OCI-LY3 (cell line): ENCODE results near the gene CYP46A1.
A peak's percentile ranks its signal among the peaks of the same experiment; 100 is the strongest.

Experiments used
- H2AFZ ChIP-seq: fragments of 200-600, 300-600 bp; shearing (Covaris generic); 2 replicates; pipeline ENCODE4 v1.6.0; 2014; ENCODE audit warnings: antibody characterized with exemption, low read depth, low read length
- H3K27ac ChIP-seq: fragments of 200-600, 300-600 bp; sonication (generic); 2 replicates; pipeline ENCODE4 v1.5.1; 2014; ENCODE audit warnings: mild to moderate bottlenecking, low read length, moderate library complexity, mixed read lengths
- H3K27me3 ChIP-seq: fragments of 200-600, 300-600 bp; sonication (generic); 2 replicates; pipeline ENCODE4 v1.6.1; 2014; ENCODE audit warnings: low read depth, low read length, mixed read lengths
- H3K36me3 ChIP-seq: fragments of 200-600, 300-600 bp; sonication (generic); replicated peaks from 2 replicates; pipeline ENCODE3; 2014; ENCODE audit warnings: low read depth, low read length, mixed read lengths
- H3K4me1 ChIP-seq: fragments of 300-600, 200-600 bp; sonication (generic); 2 replicates; pipeline ENCODE4 v1.6.1; 2014; ENCODE audit warnings: low read length, mixed read lengths
- H3K4me2 ChIP-seq: fragments of 200-600, 300-600 bp; sonication (generic); 2 replicates; pipeline ENCODE4 v1.6.1; 2014; ENCODE audit warnings: low read length, mixed read lengths
- H3K4me3 ChIP-seq: fragments of 300-600, 200-600 bp; sonication (generic); 2 replicates; pipeline ENCODE4 v1.5.1; 2014; ENCODE audit warnings: antibody characterized with exemption, mild to moderate bottlenecking, low read length, moderate library complexity
- H3K79me2 ChIP-seq: fragments of 300-600, 200-600 bp; shearing (Covaris generic); 2 replicates; pipeline ENCODE4 v1.6.1; 2014; ENCODE audit warnings: mild to moderate bottlenecking, low read length, mixed read lengths
- H3K9ac ChIP-seq: fragments of 300-600, 200-600 bp; shearing (Covaris generic); 2 replicates; pipeline ENCODE4 v1.6.0; 2014; ENCODE audit warnings: mild to moderate bottlenecking, low read length, moderate library complexity
- H3K9me3 ChIP-seq: fragments of 200-600, 300-600 bp; shearing (Covaris generic); 2 replicates; pipeline ENCODE4 v1.6.1; 2014; ENCODE audit warnings: low read length, mixed read lengths; ENCODE audit not compliant: insufficient read depth
- H4K20me1 ChIP-seq: fragments of 200-600, 300-600 bp; sonication (generic); 2 replicates; pipeline ENCODE4 v1.6.1; 2016; ENCODE audit warnings: low read length, mixed read lengths; ENCODE audit not compliant: insufficient read depth
- EZH2phosphoT487 ChIP-seq: fragments of 200-600 bp; shearing (Covaris generic); IDR thresholded peaks from 2 replicates; pipeline ENCODE4 v1.6.1; 2018; ENCODE audit warnings: antibody characterized with exemption, mixed run types, low read depth
- TF ChIP-seq, protein P1 (sequence below): fragments of 200-600, 300-600 bp; sonication (generic); IDR thresholded peaks from 2 replicates; pipeline ENCODE4 v1.5.1; 2014; ENCODE audit warnings: antibody characterized with exemption, low read length, low read depth

CYP46A1 gene

DNA sequence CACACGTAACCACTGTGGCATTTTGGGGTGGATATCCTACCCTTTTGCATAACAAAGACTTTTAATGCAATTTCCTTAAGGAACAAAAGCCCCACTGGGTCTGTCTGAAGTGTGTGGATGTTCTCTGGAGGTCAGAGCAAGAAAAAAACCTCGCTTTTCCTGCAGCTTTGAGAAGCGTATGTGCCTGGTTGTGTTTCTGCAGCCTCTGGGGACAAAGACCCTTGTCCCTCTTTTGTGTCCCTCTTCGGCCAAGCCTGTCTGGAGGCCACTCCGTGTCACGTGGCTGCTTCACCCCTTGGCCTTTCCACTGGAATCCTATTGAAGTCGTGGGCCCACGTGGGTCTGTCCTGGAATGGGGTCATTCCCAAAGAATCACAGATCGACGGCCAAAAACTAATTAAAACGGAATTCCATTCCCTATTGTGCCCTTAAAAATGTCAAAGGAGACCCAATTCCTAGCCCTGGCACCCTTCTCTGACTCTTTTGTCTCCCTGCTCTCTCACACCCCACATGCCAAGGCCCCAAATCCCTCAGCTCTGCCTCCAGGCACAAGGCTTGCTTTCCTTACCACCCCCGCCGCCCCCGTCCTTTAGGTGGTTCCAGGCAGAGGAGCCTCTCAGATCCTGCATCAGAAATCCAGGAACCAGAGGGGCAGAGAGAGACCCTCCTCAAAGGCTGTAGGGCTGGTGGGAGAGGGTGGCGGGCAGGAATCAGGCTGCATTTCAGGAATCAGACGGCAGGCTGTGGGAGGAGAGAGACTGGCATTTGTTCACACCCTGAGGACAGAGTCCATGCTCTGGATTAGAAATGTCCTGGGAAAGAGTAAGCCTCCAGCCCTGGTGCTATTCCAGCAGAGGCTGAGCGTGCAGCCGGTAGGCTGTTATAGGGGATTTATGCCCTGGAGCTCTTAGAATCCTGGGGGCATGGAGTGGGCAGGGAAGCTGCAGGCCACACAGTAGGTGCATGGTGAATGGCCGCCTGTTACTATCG is 12.6 kb upstream of the CYP46A1 start:
- H4K20me1 ChIP-seq: no peaks in the 10 kb centered on the region
- peaks cover 28% of the 10 kb centered on the region for H3K4me1 ChIP-seq
- no peaks in the 10 kb centered on the region for H3K9me3 ChIP-seq
- H3K27ac ChIP-seq: no peak overlapping the region
- TF ChIP-seq EZH2phosphoT487: no peak
- TF ChIP-seq, protein P1, sequence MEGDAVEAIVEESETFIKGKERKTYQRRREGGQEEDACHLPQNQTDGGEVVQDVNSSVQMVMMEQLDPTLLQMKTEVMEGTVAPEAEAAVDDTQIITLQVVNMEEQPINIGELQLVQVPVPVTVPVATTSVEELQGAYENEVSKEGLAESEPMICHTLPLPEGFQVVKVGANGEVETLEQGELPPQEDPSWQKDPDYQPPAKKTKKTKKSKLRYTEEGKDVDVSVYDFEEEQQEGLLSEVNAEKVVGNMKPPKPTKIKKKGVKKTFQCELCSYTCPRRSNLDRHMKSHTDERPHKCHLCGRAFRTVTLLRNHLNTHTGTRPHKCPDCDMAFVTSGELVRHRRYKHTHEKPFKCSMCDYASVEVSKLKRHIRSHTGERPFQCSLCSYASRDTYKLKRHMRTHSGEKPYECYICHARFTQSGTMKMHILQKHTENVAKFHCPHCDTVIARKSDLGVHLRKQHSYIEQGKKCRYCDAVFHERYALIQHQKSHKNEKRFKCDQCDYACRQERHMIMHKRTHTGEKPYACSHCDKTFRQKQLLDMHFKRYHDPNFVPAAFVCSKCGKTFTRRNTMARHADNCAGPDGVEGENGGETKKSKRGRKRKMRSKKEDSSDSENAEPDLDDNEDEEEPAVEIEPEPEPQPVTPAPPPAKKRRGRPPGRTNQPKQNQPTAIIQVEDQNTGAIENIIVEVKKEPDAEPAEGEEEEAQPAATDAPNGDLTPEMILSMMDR: no peak
- H3K79me2 ChIP-seq: no peaks in the 10 kb centered on the region
- no peaks in the 10 kb centered on the region for H3K27me3 ChIP-seq
- H2AFZ ChIP-seq: no peak overlapping the region
- no peak overlapping the region for H3K4me3 ChIP-seq
- no peak overlapping the region for H3K4me2 ChIP-seq
- H3K36me3 ChIP-seq: no peaks in the 10 kb centered on the region
- no peak overlapping the region for H3K9ac ChIP-seq

DNA sequence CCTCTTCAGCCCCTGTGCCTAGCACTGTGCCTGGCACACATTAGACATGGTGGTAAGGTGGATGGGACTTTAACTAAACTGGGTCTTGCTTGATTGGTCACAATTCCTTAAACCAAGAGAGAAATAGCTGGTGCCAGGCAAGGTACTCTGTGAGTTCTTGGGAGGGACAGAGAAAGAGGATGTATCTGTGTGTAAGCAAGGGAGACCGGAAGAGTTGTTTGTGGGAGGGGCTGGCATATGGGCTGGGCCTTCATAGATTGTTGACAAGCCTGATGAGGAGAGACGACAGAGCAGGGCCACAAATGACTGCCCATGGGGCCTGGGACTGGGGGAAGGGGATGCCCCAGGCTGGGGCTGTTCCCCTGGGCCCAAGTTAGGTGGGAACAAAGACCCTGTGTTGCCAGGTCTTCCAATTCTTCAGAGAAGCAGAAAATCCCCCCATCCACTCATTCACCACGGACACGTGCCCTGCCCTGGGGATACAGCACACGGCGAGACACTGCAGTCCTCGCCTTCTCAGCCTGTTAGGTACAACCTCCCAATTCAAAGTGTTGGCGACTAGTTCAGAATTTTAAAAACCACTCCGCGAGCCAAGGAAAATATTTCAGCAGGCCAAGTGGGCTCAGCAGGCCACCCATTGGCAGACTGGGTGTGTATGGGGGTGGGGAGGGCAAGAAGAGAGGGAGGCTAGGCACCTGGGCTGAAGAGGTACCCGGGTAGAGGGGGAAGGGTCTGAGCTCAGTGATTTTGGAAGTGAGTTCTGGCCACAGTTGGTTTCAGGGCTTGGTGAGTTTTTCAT is 11.4 kb upstream of the CYP46A1 start:
- H2AFZ ChIP-seq: peak overlapping the region; percentile 65; the same call in 1 of the 2 replicates
- no peaks in the 10 kb centered on the region for H3K36me3 ChIP-seq
- no peaks in the 10 kb centered on the region for H4K20me1 ChIP-seq
- no peaks in the 10 kb centered on the region for H3K79me2 ChIP-seq
- H3K27ac ChIP-seq: peak overlapping the region; percentile 41
- TF ChIP-seq, protein P1: no peak
- TF ChIP-seq EZH2phosphoT487: no peak
- no peaks in the 10 kb centered on the region for H3K9me3 ChIP-seq
- peaks cover 16% of the 10 kb centered on the region for H3K4me1 ChIP-seq
- no peaks in the 10 kb centered on the region for H3K27me3 ChIP-seq
- H3K4me2 ChIP-seq: peak overlapping the region; percentile 28; the same call in 1 of the 2 replicates
- no peak overlapping the region for H3K4me3 ChIP-seq
- no peak overlapping the region for H3K9ac ChIP-seq

DNA sequence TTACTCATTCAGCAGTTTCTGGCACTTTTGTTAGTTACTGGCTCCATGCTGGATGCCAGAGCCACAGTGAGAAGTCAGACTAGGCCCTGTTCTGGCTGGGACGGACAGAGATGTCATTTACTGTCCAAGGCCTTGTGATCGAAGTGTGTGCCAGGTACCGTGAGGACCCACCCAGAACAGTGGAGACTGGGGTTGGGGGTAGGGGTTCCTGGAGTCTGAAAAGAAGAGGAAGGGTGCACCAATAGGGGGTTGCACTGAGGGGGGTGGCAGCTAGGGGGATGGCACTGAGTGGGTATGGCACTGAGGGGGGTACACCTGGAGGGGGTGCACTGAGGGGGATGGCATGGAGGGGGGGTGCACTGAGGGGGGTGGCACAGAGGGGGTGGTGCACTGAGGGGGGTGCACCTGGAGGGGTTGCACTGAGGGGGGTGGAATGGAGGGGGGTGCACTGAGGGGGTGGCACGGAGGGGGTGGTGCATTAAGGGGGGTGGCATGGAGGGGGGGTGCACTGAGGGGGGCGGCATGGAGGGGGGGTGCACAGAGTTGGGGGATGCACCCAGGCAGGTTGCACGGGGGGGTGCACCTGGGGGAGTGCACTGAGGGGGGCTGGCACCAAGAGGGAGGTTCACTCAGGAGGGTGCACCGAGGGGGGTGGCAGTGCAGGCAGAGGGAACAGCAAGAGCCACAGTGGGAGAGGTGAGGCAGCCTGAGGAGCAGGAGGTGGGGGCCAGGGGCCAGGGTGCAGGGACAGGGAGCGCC is 10.6 kb upstream of the CYP46A1 start:
- Histone ChIP-seq H3K27ac (peak overlapping the region; percentile 41), H3K9me3 (no peaks in the 10 kb centered on the region), H3K36me3 (no peaks in the 10 kb centered on the region), H3K79me2 (no peaks in the 10 kb centered on the region), H3K4me3 (no peak overlapping the region), H4K20me1 (no peaks in the 10 kb centered on the region), H3K4me2 (peak overlapping the region; percentile 28; the same call in 1 of the 2 replicates), H3K9ac (no peak overlapping the region), H3K27me3 (no peaks in the 10 kb centered on the region), H2AFZ (peak overlapping the region; percentile 65; the same call in 1 of the 2 replicates), H3K4me1 (peaks cover 12% of the 10 kb centered on the region)
- no peak for TF ChIP-seq EZH2phosphoT487
- TF ChIP-seq, protein P1: no peak
